GM23338 (cell line): ENCODE measurements around the gene ZNF804B. TPM values are rescaled to one million over a fixed set of nuclear protein-coding genes. Genes with fewer than 3 reads are reported as not detected.

Experiments used
- ATAC-seq: fragments of 200-7000 bp; cut with Tn5 transposase; 3 replicates; pipeline ENCODE4 v1.9.1; 2020
- DNase-seq: peaks from one replicate; pipeline ENCODE4 v3.0.0-alpha.2; 2015; ENCODE audit warnings: low spot score
- H2AFZ ChIP-seq: fragments of 200-600 bp; sonication (generic); 2 replicates; pipeline ENCODE4 v1.8.0; 2016; ENCODE audit warnings: antibody characterized with exemption, mild to moderate bottlenecking, moderate library complexity
- H3F3A ChIP-seq: fragments of 200-600 bp; sonication (generic); replicated peaks from 2 replicates; pipeline ENCODE4 v1.8.0; 2017; ENCODE audit warnings: antibody characterized with exemption, mixed run types, low read depth
- H3K27ac ChIP-seq: fragments of 200-600 bp; sonication (generic); 2 replicates; pipeline ENCODE4 v1.6.1; 2016; ENCODE audit warnings: low read depth
- H3K27me3 ChIP-seq: fragments of 200-600 bp; sonication (generic); 2 replicates; pipeline ENCODE4 v1.8.0; 2016; ENCODE audit warnings: mild to moderate bottlenecking, mixed run types, moderate library complexity; ENCODE audit not compliant: insufficient read depth
- H3K36me3 ChIP-seq: fragments of 200-600 bp; sonication (generic); 2 replicates; pipeline ENCODE4 v1.8.0; 2016; ENCODE audit warnings: mild to moderate bottlenecking; ENCODE audit not compliant: insufficient read depth
- H3K4me1 ChIP-seq: fragments of 200-600 bp; sonication (generic); 2 replicates; pipeline ENCODE4 v1.8.0; 2016; ENCODE audit warnings: mild to moderate bottlenecking, moderate library complexity; ENCODE audit not compliant: insufficient read depth
- H3K4me2 ChIP-seq: fragments of 200-600 bp; sonication (generic); 2 replicates; pipeline ENCODE4 v1.7.1; 2017; ENCODE audit warnings: mixed run types
- H3K4me3 ChIP-seq: fragments of 200-600 bp; sonication (generic); 2 replicates; pipeline ENCODE4 v1.6.1; 2016; ENCODE audit warnings: mixed run types
- H3K79me2 ChIP-seq: fragments of 200-600 bp; sonication (generic); replicated peaks from 2 replicates; pipeline ENCODE4 v1.8.0; 2017; ENCODE audit warnings: mild to moderate bottlenecking; ENCODE audit not compliant: insufficient read depth
- H3K9me2 ChIP-seq: fragments of 200-600 bp; sonication (generic); 2 replicates; pipeline ENCODE4 v1.8.0; 2017; ENCODE audit not compliant: insufficient read depth
- H4K20me1 ChIP-seq: fragments of 200-600 bp; sonication (generic); replicated peaks from 2 replicates; pipeline ENCODE4 v1.8.0; 2017; ENCODE audit warnings: mild to moderate bottlenecking; ENCODE audit not compliant: insufficient read depth
- H3K27ac Mint-ChIP-seq: 2 replicates; pipeline ENCODE4 v1.8.0; 2020; ENCODE audit warnings: inconsistent platforms, mild to moderate bottlenecking, moderate library complexity, mixed read lengths
- H3K27me3 Mint-ChIP-seq: 3 replicates; pipeline ENCODE4 v1.8.0; 2022; ENCODE audit warnings: low read depth, mild to moderate bottlenecking, moderate library complexity, mixed read lengths, inconsistent platforms; ENCODE audit not compliant: insufficient read depth, poor library complexity
- H3K36me3 Mint-ChIP-seq: 3 replicates; pipeline ENCODE4 v1.8.0; 2021; ENCODE audit warnings: low read depth, mild to moderate bottlenecking, inconsistent platforms, moderate library complexity, mixed read lengths
- H3K4me1 Mint-ChIP-seq: 3 replicates; pipeline ENCODE4 v1.8.0; 2020; ENCODE audit warnings: mild to moderate bottlenecking, inconsistent platforms, mixed read lengths
- H3K4me3 Mint-ChIP-seq: 3 replicates; pipeline ENCODE4 v1.8.0; 2021; ENCODE audit warnings: moderate library complexity, mild to moderate bottlenecking, inconsistent platforms, mixed read lengths
- H3K9me3 Mint-ChIP-seq: 3 replicates; pipeline ENCODE4 v1.8.0; 2020; ENCODE audit warnings: moderate library complexity, mild to moderate bottlenecking, inconsistent platforms, mixed read lengths
- CREB1 ChIP-seq: fragments of 250-450 bp; sonication (Bioruptor Pico); IDR thresholded peaks from 2 replicates; pipeline ENCODE4 v1.5.0; 2020; ENCODE audit warnings: low read depth, mild to moderate bottlenecking, moderate library complexity
- ETS1 ChIP-seq: IDR thresholded peaks from 2 replicates; pipeline ENCODE4 v1.6.1; 2016; ENCODE audit warnings: antibody characterized with exemption
- EZH2 ChIP-seq: fragments of 200-600 bp; sonication (generic); IDR thresholded peaks from one replicate; pipeline ENCODE4 v1.8.0; 2017; ENCODE audit warnings: antibody characterized with exemption, mild to moderate bottlenecking, low read depth; ENCODE audit not compliant: unreplicated experiment
- EZH2phosphoT487 ChIP-seq: fragments of 200-600 bp; sonication (generic); IDR thresholded peaks from one replicate; pipeline ENCODE4 v1.8.1; 2018; ENCODE audit warnings: antibody characterized with exemption; ENCODE audit not compliant: unreplicated experiment
- JUNB ChIP-seq: IDR thresholded peaks from one replicate; pipeline ENCODE4 v1.6.1; 2016; ENCODE audit warnings: antibody characterized with exemption; ENCODE audit not compliant: unreplicated experiment
- NANOG ChIP-seq: IDR thresholded peaks from 2 replicates; pipeline ENCODE4 v1.6.1; 2016; ENCODE audit warnings: antibody characterized with exemption, borderline replicate concordance
- POLR2AphosphoS5 ChIP-seq: IDR thresholded peaks from 2 replicates; pipeline ENCODE4 v1.6.1; 2016; ENCODE audit warnings: antibody characterized with exemption, low read depth
- STAT1 ChIP-seq: IDR thresholded peaks from one replicate; pipeline ENCODE4 v1.6.1; 2016; ENCODE audit warnings: antibody characterized with exemption; ENCODE audit not compliant: unreplicated experiment
- ZNF331 ChIP-seq: fragments of 250-450 bp; sonication (Bioruptor Pico); IDR thresholded peaks from 2 replicates; pipeline ENCODE4 v1.5.0; 2020; ENCODE audit warnings: low read depth, mild to moderate bottlenecking, moderate library complexity
- ZNF462 ChIP-seq: fragments of 250-450 bp; sonication (Bioruptor Pico); IDR thresholded peaks from 2 replicates; pipeline ENCODE4 v1.5.0; 2020; ENCODE audit warnings: mild to moderate bottlenecking, moderate library complexity
- polyA plus RNA-seq: library from polyadenylated mRNA; unstranded; fragments of >200 nt; fragmentation: Nextera tagmentation; extraction: Ambion mirVana; gene quantifications from 2 replicates; pipeline ENCODE4 v1.2.1, GENCODE V29; 2016
- total RNA-seq: library from RNA; depleted of rRNA; stranded (reverse); fragments of >200 nt; shearing (Covaris generic); gene quantifications from 2 replicates; pipeline ENCODE4 v1.2.3, GENCODE V29; 2014

The ZNF804B gene
- total and polyA plus RNA-seq, 2 experiments from 2014 or later, result not detected

- TF ChIP-seq ZNF462, result no peak
- no peak for TF ChIP-seq ZNF331 (CRISPR knock-in tag)
- no peak for TF ChIP-seq EZH2phosphoT487
- TF ChIP-seq STAT1, result no peak
- no peak for TF ChIP-seq POLR2AphosphoS5
- no peak for TF ChIP-seq ETS1
- TF ChIP-seq JUNB, result no peak
- TF ChIP-seq NANOG, result no peak
- no peak for TF ChIP-seq EZH2
Observed at GRCh38 chr7:88867158-88867557, 107.7 kb downstream of the ZNF804B start (continued).

DNA sequence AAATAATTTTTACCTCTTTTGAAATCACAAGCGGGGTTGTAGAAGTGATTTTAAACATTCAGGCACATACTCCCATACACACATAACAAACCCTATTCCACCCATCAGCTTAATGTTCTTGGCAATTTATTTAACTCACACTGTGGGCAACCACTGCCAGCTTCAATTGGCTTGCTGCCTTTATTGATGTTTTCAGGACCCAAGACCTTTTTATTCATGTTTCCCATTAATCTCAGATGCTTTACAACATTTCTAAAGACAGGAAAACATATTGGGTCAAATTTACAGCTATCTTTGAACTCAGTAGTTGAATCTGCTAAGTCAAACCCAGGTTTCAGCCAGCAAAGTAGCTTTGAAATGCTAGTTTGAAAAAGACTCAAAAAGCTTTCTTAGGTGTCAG, 109.0 kb downstream of the ZNF804B start:
- no peaks in the 10 kb centered on the region for H3K4me1 ChIP-seq
- H4K20me1 ChIP-seq, result no peaks in the 10 kb centered on the region
- DNase-seq (no peak), ATAC-seq (no peak)
- TF ChIP-seq ZNF462, result no peak
- TF ChIP-seq CREB1 (CRISPR knock-in tag), result no peak
- TF ChIP-seq POLR2AphosphoS5, result no peak
- TF ChIP-seq STAT1, result no peak
- no peak for TF ChIP-seq NANOG
- Mint-ChIP-seq H3K9me3 (peaks cover 13% of the 10 kb centered on the region), H3K27ac (no peak overlapping the region), H3K36me3 (peaks cover 6% of the 10 kb centered on the region; the same call in 2 of the 3 replicates), H3K4me3 (no peak overlapping the region), H3K4me1 (no peaks in the 10 kb centered on the region), H3K27me3 (no peaks in the 10 kb centered on the region)
- H3F3A ChIP-seq, result no peaks in the 10 kb centered on the region
- no peak overlapping the region for H3K27ac ChIP-seq
- H3K4me2 ChIP-seq, result no peak overlapping the region
- no peaks in the 10 kb centered on the region for H3K27me3 ChIP-seq
- H3K4me3 ChIP-seq, result no peak overlapping the region
- no peaks in the 10 kb centered on the region for H3K79me2 ChIP-seq
- peaks cover 4% of the 10 kb centered on the region; the same call in 1 of the 2 replicates for H3K9me2 ChIP-seq
- no peaks in the 10 kb centered on the region; the same call in 1 of the 2 replicates for H3K36me3 ChIP-seq
- H2AFZ ChIP-seq, result no peak overlapping the region
